Hepatic stellate cell (primary cell): ENCODE measurements around the gene BTBD8.

Source experiments
- DNase-seq: peaks from one replicate; pipeline ENCODE4 v3.0.0; 2011; ENCODE audit warnings: low spot score

Gene BTBD8

DNA sequence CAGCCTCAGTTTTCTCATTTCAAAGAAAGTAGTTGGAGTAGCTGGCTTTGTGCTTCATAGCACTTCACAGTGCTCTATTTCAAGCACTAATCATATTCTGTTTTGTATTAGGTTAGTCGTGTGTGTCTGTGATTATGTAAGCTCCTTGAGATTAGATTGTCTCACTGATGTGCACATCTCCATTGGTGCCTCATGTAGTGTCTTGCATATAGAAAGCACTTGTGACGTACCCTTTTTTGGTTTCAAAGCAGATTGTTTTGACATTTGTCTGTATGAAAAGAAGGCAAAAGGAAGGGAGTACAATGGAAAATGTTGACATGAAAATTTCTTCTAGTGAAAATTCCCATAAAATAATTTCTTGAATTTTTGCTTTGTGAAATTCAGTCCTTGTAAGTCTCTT lies 13.9 kb downstream of the BTBD8 start:
- DNase-seq: no peak

DNA sequence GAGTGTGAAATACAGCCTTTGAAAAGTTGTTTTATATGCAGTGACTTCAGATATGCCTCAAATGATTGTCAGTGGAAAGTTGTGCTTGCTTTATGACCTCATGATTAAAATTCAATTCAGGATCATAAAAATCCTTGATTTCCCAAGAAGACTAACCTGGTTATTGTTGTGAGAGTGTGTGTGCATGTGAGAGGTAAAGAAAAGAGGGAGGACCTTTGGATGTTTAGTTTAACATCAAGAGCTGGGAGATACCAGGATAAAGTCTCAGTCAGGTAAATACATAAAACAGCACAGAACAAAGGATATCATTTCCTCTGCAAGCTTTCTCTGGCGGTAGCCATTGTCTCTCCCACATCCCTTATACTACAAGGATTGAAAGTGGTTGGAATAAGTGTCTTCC lies 14.4 kb downstream of the BTBD8 start:
- DNase-seq: no peak

DNA sequence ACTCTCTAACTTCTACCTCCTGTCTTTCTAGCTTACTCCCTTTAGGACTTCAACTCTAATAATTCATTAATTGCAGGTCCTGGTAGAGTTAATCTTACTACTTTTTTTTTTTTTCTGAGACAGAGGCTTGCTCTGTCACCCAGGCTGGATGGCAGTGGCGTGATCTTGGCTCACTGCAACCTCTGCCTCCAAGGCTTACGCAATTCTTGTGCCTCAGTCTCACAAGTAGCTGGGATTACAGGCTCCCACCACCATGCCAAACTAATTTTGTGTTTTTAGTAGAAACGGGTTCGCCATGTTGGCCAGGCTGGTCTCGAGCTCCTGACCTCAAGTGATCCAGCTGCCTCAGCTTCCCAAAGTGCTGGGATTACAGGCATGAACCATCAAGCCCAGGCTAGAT lies 15.7 kb downstream of the BTBD8 start:
- no peak for DNase-seq

DNA sequence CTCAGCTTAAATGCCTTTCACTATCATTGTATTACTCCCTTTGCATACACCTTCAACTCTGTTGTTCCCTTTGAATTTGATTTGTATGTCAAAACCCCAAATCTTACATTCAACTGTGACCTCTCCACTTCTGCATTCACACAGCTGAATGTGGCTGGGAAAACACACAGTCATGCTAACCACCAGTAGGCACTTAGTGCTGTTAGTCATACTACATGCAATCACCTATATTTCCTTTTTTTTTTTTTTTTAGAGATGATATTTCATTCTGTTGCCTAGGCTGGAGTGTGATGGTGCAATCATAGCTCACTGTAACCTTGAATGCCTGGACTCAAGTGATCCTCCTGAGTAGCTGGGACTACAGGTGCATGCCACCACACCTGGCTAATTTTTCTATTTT lies 16.2 kb downstream of the BTBD8 start:
- DNase-seq: no peak

DNA sequence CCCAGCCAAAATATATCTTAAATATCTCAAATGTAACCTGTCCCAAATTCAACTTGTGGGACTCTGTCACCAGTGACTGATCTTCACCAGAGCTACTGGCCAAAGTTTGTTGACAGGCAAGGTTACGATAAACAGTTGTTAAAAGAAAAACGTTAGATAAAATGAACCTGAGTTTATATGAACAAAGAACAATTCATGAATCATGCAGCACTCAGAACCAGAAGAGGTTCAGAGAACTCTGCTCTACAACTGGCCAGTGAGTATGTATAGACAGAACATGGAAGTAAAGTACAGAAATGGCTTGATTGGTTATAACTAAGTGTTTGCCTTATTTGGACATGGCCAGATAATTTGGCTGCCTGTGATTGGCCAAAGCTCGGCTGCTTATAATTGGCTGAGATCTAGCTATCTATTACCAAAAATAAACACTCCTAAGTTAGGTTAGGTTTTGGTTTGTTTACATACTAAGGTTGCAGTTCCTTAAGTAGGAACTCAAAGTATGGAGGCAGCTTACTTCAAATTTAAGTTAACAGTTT lies 25.5 kb downstream of the BTBD8 start:
- no peak for DNase-seq

DNA sequence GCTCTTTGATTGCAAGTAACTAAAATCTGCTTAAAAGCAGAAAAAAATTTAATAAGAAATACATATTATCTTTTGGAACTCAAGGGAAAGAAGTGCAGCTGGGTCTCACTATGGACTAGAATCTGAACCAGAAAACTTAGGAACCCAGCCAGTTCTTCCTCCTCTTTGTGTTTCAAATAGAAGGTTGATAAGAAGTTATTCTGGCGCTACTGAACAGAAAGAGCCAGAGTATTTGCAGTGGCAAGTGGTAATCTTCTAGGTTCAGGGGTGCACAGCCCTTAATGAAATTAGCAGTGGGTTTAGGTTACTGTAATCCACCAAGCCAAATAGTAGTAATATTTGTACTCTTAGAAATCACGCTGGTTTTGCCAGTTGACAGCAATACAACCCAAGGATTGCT lies 28.5 kb downstream of the BTBD8 start:
- DNase-seq: no peak

DNA sequence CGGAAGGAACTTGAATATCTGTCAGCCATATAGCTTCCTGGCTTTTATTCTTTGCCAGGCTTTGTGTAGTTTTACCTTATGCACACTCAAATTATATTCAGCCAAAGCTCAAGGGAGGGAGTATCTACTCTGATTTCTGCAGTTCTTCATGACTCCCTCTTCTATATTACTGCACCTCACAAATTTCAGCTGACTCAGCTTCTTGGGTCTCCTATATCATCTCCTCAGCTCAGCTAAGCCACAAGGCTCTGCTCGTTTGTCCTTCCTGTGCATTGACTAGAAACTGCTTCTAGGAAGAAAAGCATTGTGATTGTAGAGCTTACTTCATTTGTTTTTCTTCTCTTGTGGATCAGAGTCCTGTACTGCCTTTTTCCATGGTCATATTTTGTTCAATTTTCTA lies 37.4 kb downstream of the BTBD8 start:
- no peak for DNase-seq

DNA sequence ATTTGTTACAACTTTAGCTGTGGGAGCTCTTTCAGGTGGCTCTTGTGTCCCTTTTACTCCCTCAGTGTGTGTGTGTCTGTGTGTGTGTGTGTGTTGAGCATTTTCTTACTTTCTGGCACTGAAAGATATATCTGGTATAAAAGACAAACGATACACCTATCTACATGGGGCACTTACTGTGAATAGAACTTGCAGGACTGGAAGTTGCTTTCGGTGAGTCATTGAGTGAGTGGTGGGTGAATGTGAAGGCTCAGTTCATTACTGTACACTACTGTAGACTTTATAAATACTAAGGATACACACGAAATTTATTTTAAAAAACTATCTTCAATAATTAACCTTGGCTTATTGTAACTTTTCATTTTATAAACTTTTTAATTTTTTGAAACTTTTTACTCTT lies 38.7 kb downstream of the BTBD8 start:
- DNase-seq: no peak

DNA sequence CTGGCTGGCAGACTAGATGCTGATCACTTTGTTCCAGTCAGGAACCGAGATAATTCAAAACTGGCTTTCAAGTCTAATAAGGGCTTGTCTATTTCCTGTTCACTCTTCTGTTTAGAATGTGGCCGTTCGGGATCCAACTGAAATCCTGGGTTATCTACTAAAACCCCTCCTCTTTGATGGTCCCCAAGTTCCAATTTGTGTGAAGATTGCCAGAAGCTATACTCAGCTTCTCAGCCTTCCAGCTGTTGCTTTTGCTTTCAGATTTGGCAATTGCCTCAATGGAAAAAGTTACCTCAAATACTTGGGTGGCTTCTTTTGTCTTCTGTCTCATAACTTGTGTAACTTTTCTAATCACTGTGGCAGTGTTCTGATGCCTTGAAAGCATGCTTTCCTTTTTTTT lies 43.7 kb downstream of the BTBD8 start:
- no peak for DNase-seq

DNA sequence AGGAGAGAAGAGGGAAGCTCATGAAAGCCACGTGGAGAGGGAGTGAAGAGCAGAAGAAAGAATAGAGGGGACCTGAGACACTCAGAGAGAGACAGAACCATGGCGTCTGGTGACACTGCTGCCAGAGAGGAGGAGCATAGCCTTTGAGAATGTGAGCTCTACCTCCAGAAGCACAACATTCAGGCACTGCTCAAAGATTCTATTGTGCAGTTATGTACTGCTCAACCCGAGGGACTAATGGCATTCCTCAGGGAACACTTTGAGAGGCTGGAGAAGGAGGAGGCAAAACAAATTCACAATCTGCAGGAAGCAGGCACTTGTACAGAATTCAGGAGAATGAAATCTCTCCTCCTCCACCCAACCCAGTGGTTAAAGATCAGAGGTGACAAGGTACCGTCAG lies 45.1 kb downstream of the BTBD8 start:
- DNase-seq: no peak

DNA sequence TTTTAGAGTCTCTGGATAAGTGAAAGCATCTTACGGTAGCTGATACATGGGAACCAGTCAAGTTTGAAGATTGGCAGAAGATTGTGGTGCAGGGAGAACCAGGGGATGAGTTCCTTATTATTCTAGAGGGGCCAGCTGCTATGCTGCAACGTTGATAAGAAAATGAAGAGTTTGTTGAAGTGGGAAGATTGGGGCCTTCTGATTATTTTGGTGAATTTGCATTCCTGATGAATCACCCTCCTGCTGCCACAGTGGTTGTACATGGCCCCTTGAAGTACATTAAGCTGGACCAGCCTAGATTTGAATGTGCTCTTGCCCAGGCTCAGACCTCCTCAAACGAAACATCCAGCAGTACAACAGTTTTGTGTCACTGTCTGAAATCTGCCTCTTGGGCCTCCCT lies 45.9 kb downstream of the BTBD8 start:
- DNase-seq: no peak

DNA sequence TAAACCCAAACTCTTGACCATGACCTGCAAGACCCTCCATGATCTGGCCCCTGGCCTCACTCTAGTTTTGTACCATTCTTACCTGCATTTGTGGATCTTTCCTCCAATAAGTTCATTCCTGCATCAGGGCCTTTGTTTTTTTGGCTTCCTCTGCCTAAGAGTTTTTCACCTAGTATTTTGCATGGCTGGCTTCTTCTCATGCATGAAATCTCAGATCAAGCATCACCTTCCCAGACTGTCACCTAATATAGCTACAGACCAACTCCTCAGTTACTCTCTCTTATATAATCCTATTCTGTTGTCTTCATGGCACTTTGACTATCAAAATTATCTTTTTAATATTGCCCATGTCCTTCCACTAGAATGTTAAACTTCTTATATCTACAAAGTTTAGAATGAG lies 54.2 kb downstream of the BTBD8 start:
- DNase-seq: no peak

DNA sequence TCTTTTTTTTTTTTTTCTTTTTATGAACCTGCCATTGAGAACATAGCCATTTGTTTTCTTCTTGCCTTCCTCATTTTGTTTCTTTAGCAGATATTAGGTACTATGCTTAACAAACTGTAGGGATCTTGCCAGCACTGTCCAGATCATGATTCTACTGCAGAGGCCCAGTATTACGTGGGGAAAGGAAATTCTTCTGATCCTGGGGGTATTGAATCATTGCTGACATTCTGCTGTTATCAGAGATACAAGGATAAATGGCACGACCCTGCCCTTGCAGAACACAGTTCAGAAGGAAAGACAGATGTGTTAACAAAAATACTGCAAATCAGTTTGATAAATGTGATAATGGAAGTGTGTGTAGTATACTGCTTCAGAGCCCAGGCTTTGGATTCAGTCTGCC lies 56.2 kb downstream of the BTBD8 start:
- no peak for DNase-seq

DNA sequence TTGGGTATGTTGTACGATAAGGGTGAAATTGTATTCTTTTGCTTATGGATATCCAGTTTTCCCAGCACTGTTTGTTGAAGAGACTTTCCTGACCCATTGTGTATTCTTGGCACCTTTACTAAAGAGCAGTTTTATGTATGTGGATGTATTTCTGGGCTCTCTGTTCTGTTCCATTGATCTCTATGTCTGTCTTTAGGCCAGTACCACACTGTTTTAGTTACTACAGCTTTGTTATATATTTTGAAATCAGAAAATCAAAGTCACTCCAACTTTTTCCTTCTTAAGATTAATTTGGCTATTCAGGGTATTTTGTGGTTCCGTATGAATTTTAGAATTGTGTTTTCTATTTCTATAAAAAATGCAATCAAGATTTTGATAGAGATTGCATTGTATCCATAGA lies 74.8 kb downstream of the BTBD8 start:
- DNase-seq: no peak

DNA sequence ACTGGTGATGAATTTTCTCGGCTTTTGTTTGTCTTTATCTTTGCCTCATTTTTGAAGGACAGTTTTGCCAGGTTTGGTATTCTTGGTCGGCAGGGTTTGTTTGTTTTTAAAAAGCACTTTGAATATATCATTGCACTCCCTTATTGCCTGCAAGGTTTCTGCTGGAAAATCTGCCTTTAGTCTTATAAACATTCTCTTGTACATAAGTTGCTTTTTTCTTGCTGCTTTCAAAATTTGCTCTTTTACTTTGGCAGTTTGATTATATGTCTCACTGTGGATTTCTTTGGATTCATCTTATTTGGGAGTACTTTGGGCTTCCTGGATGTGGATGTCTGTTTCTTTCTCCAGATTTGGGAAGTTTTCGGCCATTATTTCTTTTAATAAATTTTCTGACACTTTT lies 79.4 kb downstream of the BTBD8 start:
- DNase-seq: no peak

DNA sequence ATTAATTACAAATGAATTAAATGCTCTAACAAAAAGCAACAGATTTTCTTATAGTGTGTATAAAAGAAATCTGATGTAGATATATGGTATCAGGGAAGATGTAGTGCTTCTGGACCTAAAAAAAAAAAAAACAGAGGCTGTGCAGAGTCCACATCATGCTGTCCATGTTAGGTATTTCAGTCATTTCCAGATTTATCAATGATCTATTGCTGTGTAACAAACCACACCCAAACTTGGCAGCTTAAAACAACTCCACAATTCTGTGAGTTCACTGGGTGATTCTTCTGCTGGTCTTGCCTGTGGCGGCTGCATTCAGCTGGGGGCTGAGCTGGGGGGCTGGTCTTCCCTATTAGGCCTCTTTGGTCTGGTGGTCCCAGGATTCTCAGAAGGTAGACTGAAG lies 85.2 kb downstream of the BTBD8 start:
- no peak for DNase-seq

DNA sequence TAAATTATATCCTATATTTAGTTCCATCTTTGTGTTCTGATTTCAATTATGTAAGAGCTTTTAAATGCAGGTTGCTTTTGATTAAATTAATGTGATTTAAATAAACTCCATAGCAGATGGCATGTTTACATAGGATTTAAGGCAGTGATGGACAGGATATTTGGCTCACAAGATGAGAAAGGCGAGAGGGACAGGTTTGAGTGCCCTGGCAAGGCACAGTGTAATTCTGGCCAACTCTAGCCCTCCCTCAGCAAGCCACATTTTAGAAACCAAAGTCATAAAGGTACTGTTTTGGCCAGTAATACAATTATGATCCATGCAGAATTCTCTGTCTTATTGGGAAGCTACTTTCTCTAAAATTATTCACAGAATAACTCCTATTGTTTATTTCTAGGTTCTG lies 87.0 kb downstream of the BTBD8 start:
- DNase-seq: no peak

DNA sequence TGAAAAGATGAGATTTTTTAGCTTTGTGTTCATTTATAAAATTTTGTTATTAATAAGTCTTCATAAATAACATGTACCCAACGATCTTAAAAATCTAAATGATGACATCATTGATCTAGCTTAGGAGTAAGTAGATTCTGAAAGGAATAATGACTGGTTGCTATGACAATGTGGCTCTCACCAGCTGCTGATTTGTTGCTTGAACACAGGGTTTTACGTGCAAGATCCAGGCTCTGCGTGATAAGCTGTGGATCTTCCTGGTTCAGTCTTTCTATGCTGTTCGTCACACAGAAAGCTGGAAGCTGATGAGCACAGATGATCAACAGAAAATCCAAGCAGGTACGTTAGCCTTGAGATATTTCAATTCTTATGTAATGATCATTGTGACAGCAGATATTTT lies 88.5 kb downstream of the BTBD8 start:
- peak; percentile 12 for DNase-seq

DNA sequence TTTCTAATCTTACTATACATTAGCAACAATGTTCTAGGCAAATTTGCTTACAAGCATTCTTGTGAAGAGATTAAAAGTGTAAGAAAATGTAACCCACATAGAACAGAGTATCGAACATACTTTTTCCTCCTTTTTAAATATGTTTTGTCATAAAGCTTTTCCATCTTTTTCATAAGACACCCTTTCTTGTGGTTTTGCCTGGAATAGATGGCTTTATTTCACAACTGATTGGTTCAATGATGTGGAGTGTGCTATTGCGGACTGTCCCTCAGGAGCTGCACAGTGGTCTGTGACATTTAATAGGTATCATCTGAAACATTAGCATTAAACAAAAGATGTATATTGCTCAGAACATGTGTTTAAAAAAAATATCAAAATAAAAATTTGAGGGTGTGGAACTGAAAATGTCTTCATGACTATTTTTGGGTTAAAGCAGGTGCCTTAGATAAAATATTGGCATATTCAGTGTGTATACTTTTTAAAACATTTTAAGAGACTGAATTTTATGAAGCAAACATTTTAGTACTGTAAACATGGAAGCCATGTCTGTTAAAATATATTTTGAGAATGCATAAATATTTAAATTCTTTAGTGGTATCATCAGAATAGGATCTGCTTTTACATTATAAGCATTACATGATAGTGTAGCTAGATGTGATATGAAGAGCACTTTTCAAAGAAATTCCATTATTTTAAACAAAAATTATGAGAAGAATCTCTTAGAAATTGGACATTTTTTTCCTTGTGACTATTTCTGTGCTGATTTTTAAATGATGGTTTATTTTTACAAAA lies 89.3 kb downstream of the BTBD8 start:
- DNase-seq: no peak

DNA sequence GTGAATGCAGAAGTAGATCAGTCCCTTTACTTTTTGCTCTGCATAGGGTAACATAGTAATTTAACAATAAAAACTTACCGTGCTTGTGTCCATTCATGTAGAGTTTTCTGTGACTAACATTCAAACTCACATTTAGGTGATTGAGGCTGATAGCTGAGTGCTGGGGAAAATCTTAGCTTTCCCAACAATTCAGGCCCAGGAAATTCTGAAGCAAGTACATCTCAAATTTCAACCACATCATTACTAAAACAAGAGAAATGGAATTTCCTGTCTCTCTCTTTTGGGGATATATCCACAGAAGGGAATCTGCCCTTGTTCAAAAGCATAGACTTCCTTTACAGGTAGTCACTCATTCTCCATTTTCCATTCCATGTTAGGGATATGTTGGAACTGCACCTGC lies 104.5 kb downstream of the BTBD8 start:
- no peak for DNase-seq

DNA sequence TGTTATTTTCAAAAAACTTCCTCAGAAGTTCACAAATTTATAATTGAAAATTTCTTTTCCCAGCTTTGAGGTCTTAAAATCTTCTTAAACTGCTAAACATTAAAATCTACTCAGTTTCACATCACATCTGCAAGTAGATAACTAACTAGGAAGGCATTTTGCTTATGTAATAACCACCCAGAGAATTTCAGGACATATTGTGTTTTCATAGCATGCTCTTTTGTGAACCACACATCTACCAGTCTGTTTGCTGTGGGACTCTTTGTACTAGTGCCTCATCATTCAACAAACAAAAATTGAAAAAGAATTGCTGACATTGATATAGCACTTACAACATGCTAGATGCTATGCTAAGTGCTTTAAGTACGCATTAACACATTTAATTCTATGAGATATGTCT lies 105.9 kb downstream of the BTBD8 start:
- no peak for DNase-seq

DNA sequence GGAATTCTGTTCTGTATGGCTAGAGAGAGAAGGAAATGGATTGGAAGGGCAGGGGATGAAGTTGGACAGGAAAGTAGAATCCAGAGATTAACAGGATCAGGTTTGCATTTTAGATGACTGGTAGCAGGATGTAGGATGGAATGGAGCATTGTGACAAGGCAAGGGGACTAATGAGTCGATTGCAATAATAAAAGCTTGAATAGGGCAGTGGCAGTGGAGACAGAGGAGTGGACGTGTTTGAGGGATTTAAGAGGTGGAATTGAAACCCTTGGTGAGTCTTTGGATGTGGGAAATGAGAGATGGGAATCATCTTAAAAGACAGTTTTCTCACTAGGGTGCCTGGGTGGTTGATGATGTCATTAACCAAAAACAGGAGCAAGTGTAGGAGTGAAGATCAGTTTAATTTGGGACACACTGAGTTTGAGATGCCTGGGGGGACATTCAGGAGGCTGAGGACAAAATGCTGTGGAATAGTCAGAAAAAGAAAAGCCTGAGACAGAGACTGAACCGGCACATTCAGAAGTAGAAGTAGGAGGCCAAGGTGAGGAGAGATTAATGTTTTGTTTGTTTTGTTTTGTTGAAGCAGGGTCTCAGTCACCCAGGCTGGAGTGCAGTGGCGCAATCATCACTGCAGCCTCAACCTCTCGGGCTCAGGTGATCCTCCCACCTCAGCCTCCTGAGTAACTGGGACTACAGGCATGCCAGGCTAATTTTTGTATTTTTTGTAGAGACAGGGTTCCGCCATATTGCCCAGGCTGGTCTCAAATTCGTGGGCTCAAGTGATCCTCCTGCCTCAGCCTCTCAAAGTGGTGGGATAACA lies 108.5 kb downstream of the BTBD8 start:
- DNase-seq: no peak

DNA sequence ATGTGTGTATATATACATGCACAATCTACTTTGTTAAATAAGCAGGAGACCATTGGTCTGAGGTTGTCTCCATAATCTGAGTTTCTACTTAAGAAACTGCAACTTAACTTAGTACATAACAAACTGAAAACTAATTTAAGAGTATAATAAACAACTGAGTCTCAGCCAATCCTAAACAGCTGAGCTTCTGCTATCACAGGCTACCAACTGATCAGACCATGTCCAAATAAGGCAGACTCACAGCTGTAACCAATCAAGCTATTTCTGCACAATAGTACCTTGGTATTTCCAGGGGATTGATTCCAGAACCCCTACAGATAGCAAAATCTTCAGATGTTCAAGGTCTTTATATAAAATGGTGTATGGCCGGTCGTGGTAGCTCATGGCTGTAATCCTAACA lies 111.6 kb downstream of the BTBD8 start:
- DNase-seq: no peak

DNA sequence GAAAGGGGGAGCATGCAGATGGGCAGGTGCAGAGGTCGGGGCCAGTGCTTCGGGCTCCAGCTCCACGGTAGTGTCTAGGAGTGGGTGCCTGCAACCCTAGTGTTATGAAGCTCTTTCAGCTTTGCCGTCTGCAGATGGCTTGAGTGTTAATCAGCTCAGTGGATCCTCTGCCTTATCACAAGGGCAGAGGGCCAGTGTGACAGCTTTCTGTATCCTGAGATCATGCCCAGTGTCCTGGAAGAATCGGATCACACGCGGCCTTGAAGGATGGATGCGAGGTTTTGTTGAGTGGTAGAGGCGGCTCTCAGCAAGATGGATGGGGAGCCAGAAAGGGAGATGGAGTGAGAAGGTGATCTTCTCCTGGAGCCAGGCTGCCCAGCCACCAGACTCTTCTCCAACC lies 112.1 kb downstream of the BTBD8 start:
- no peak for DNase-seq
